K562 (cell line): Measurements from ENCODE around the gene KMO. TPM values are rescaled to one million over a fixed set of nuclear protein-coding genes. Genes with fewer than 3 reads are reported as not detected.

Experiments
- ARID3A ChIP-seq: IDR thresholded peaks from 2 replicates; pipeline ENCODE4 v1.6.1; 2012; ENCODE audit warnings: low read depth, low read length, improper control_type of control experiment, borderline replicate concordance
- COPS2 ChIP-seq: fragments of 450-650 bp; conservative IDR thresholded peaks from 2 replicates; pipeline ENCODE4 v1.6.1; 2016; ENCODE audit warnings: mild to moderate bottlenecking, moderate library complexity
- DACH1 ChIP-seq: fragments of 450-650 bp; IDR thresholded peaks from 2 replicates; pipeline ENCODE4 v1.6.1; 2018; ENCODE audit not compliant: partially characterized antibody
- GMEB1 ChIP-seq: fragments of 250-450 bp; sonication (Bioruptor Pico); IDR thresholded peaks from 2 replicates; pipeline ENCODE4 v1.4.0; 2020; ENCODE audit warnings: mild to moderate bottlenecking
- JUN ChIP-seq, 2 experiments: sonication (generic) in 1 of 2; formaldehyde crosslinking in 1 of 2; IDR thresholded peaks; 2 replicates each; pipeline versions ENCODE4 v1.6.1 to v1.8.0; 2012 to 2022; ENCODE audit warnings: borderline replicate concordance in 2 of 2, mild to moderate bottlenecking in 2 of 2, improper control_type of control experiment in 1 of 2, low read depth in 1 of 2, low read length in 1 of 2, missing genetic modification reagents in 1 of 2
- KDM2B ChIP-seq: fragments of 250-450 bp; sonication (Bioruptor Pico); IDR thresholded peaks from 2 replicates; pipeline ENCODE4 v1.8.0; 2021; ENCODE audit warnings: mild to moderate bottlenecking, moderate library complexity
- L3MBTL2 ChIP-seq: fragments of 450-650 bp; IDR thresholded peaks from 2 replicates; pipeline ENCODE4 v1.6.1; 2016; ENCODE audit warnings: mild to moderate bottlenecking, moderate library complexity
- LEF1 ChIP-seq: fragments of 450-650 bp; IDR thresholded peaks from 2 replicates; pipeline ENCODE4 v1.6.1; 2016; ENCODE audit warnings: mild to moderate bottlenecking
- MCM5 ChIP-seq: fragments of 450-650 bp; IDR thresholded peaks from 2 replicates; pipeline ENCODE4 v1.6.1; 2016; ENCODE audit warnings: low read depth
- MEF2A ChIP-seq: IDR thresholded peaks from 2 replicates; pipeline ENCODE4 v1.6.1; 2011; ENCODE audit warnings: low read depth, mild to moderate bottlenecking, low read length, moderate library complexity; ENCODE audit not compliant: control insufficient read depth
- PHB ChIP-seq: fragments of 250-450 bp; sonication (Bioruptor Pico); IDR thresholded peaks from 2 replicates; pipeline ENCODE4 v1.5.0; 2021
- RBM22 ChIP-seq: fragments of 200-400 bp; formaldehyde crosslinking; IDR thresholded peaks from 2 replicates; pipeline ENCODE4 v1.6.1; 2018; ENCODE audit warnings: low read length, low read depth; ENCODE audit not compliant: poor library complexity, severe bottlenecking
- TEAD1 ChIP-seq, 2 experiments: fragments of 450-650 bp in 1 of 2; sonication (generic) in 1 of 2; formaldehyde crosslinking; IDR thresholded peaks; 2 replicates each; pipeline versions ENCODE4 v1.4.0 to v1.8.0; 2020 to 2022; ENCODE audit warnings: mild to moderate bottlenecking in 2 of 2, missing genetic modification reagents in 1 of 2
- THAP12 ChIP-seq: fragments of 250-450 bp; sonication (Bioruptor Pico); IDR thresholded peaks from 2 replicates; pipeline ENCODE4 v1.9.0; 2021; ENCODE audit warnings: mild to moderate bottlenecking, inconsistent platforms
- THRAP3 ChIP-seq: fragments of 450-650 bp; IDR thresholded peaks from 2 replicates; pipeline ENCODE4 v1.6.1; 2016; ENCODE audit warnings: mild to moderate bottlenecking, inconsistent platforms, borderline replicate concordance
- VEZF1 ChIP-seq: fragments of 200-800 bp; sonication (Bioruptor generic); IDR thresholded peaks from 2 replicates; pipeline ENCODE4 v1.6.1; 2017; ENCODE audit warnings: missing genetic modification characterization, missing compliant biosample characterization
- ZNF24 ChIP-seq: fragments of 450-650 bp; IDR thresholded peaks from 2 replicates; pipeline ENCODE4 v1.6.1; 2016
- ZNF431 ChIP-seq: sonication (generic); formaldehyde crosslinking; IDR thresholded peaks from 2 replicates; pipeline ENCODE4 v1.8.0; 2022; ENCODE audit warnings: mild to moderate bottlenecking, missing genetic modification reagents
- ZNF780A ChIP-seq: fragments of 250-450 bp; sonication (Bioruptor Pico); IDR thresholded peaks from 2 replicates; pipeline ENCODE4 v1.5.0; 2021; ENCODE audit warnings: mild to moderate bottlenecking
- polyA plus RNA-seq, 8 experiments: library from polyadenylated mRNA; depleted of rRNA in 4 of 8; stranded (reverse) in 5 of 8; unstranded in 3 of 8; fragments of >200 nt; fragmentation: Nextera tagmentation in 2 of 8; fragmentation: Illumina TruSeq in 1 of 8; extraction: Ambion mirVana in 2 of 8; extraction: Trizol in 1 of 8; gene quantifications; 2 replicates each; pipeline versions ENCODE4 v1.2.1 to v1.2.3, GENCODE V29; 2011 to 2014; ENCODE audit warnings: inconsistent platforms in 1 of 8, missing spikeins in 1 of 8
- total RNA-seq, 7 experiments: library from RNA; depleted of rRNA in 6 of 7; stranded (reverse); fragments of >200 nt in 6 of 7; fragmentation: Illumina TruSeq in 2 of 7; extraction: Trizol in 2 of 7; gene quantifications; 2 replicates each; pipeline versions ENCODE4 v1.2.1 to v1.2.3, GENCODE V29; 2011 to 2021; ENCODE audit warnings: low replicate concordance in 1 of 7

The KMO gene
- total and polyA plus RNA-seq, 9 of the 15 experiments (the other 6 are each of a cell fraction or from before 2014, with no cell fraction given): 0.01 to 0.11 (median 0.01) TPM; not detected in 6

- TF ChIP-seq COPS2: no peak
- TF ChIP-seq RBM22: no peak
- no peak for TF ChIP-seq ZNF431 (CRISPR knock-in tag)
- no peak for TF ChIP-seq ARID3A
- TF ChIP-seq L3MBTL2: no peak
- TF ChIP-seq TEAD1 (CRISPR knock-in tag; IDR thresholded peaks at IDR 0.05): no peak
- TF ChIP-seq DACH1: no peak
- no peak for TF ChIP-seq GMEB1 (CRISPR knock-in tag)
- TF ChIP-seq LEF1: no peak
- no peak for TF ChIP-seq MEF2A
- no peak for TF ChIP-seq ZNF780A (CRISPR knock-in tag)
- no peak for TF ChIP-seq PHB (CRISPR knock-in tag)
- TF ChIP-seq ZNF24: no peak
- TF ChIP-seq KDM2B (CRISPR knock-in tag): no peak
- no peak for TF ChIP-seq JUN (IDR thresholded peaks at IDR 0.05; ENCODE audit: borderline replicate concordance, low read depth, low read length)
- no peak for TF ChIP-seq JUN (CRISPR knock-in tag; IDR thresholded peaks at IDR 0.05; ENCODE audit: borderline replicate concordance)
- no peak for TF ChIP-seq MCM5
- TF ChIP-seq VEZF1 (CRISPR knock-in tag): no peak; the same call in none of the 2 replicates
- no peak for TF ChIP-seq THAP12 (CRISPR knock-in tag)
- no peak for TF ChIP-seq THRAP3
These were observed 13.5 kb upstream of the KMO start (continued) for GRCh38 chr1:241518476-241519307.
